Measurements from ENCODE around the gene KMT2E.

KMT2E gene

DNA sequence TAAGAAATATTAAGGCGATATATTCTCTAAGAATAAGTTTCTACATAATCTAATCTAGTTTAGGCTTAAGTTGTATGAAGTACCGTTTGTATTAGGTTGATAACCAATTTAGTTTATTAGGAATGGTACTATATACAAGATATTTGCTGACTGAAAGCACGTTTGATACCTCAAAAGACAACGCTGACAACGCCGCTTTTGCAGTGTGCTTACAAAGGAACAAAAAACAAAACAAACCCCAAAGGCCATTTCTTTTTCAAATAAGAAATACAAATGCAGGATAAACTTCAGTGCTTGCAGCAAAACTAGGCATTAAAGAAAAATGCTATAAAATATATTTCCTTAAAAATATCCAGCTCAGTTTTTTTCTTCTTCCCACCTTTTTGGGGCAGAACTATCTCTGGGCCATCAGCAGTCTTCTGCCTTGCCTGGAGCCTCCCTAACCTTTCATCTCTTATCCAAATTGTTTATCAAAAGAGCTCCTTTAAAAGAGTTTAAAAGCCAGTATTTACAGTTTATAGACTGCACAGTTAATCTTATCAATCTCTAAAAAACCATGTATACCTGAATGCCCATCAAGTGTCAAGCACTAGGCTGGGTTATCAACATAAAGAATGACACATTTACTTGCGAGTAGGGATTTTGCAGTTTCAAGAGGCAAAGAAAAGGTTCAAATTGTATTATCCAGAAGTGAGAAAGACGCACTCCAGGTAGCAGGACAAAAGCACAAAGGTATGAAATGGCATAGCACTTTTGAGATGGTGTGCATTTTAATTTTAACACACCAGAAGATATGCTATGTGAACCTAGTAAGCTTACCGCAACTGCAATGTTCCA is 4.1 kb upstream of the KMT2E start:
- DNase-seq (ENCODE audit: low spot score) = no peak

DNA sequence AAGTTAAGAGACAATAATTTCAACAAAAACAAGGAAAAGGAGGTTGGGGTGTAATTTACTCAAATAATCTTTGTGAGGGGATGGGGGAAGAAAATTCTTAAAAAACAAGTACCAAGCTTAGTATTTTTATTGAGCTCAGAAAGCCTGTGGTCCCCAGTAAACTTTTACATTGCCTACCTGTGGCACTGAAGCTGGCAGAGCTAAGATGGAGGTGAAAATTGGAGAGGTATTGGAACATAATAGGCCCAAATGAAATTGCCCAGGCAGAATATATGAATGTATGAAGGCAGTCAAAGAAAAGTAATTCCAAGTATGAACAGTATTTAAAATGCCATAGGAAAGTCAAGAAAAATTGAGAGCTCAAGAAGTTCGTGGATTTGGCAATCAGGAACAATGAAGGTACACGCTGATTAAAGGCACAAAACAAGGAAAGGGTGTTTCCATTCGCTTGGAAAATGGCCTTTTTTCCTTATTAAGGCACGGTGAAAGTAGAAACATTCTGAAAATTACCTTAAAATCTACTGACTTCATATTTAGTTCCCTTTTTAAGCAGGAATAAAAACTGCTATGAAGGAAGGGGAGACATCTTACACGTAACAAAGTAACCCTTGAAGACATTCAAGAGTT is 3.4 kb upstream of the KMT2E start:
- no peak for DNase-seq (ENCODE audit: low spot score)

DNA sequence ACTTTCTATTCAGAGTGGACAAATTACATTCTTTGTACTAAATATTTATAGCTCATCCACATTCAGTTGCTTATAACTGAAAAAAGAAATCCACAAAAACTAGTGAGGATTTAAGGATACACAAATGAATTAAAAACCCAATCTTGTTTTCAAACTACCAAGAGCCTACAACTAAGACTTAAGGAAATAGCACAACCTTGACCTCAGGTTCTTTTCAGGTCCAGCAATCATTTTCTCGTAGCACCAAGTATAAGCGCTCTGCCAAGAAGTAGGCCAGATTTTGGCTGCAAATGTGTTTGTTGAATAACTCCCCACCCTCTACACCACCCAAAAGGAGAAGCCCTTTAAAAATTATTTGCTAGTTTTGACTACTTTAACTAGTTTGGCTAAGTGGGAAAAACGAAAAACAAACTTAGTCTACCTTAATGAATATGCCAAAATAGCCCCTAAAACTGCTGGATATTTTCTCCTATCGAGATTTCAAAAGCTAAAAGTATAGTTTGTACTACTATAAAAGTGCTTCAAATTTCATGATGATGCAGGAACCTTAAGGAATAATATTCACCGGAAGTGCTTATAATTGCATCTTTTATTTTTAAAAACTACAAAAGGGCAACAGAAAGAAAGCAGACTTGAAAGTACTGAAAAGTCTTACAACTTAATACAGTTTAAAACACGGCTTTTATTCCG is 2.7 kb upstream of the KMT2E start:
- DNase-seq (ENCODE audit: low spot score) = no peak

DNA sequence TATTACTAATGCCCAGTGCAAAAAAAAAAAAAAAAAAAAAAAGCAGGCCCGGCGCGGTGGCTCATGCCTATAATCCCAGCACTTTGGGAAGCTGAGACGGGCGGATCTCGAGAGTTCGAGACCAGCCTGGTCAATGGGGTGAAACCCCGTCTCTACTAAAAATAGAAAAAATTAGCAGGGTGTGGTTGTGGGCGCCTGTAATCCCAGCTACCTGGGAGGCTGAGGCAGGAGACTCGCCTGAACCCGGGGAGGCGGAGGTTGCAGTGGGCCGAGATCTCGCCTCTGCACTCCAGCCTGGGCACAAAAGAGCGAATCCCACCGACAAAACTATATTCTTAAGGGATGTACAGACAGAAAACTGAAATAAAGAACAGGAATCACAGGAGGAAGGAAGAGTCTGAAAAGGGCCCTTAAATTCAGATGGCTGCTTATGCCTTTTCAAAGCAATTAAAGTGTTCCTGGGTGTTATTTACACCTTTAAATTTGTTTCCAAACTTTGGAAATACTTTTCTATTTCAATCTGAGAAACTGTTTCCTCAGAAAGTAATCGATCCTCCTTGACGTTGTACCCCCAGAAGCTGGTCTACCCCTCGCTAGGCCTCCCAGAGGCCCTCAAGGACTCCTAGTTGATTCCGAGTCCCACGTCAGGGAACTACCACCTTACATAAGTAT is 2.0 kb upstream of the KMT2E start:
- DNase-seq (ENCODE audit: low spot score) = no peak

DNA sequence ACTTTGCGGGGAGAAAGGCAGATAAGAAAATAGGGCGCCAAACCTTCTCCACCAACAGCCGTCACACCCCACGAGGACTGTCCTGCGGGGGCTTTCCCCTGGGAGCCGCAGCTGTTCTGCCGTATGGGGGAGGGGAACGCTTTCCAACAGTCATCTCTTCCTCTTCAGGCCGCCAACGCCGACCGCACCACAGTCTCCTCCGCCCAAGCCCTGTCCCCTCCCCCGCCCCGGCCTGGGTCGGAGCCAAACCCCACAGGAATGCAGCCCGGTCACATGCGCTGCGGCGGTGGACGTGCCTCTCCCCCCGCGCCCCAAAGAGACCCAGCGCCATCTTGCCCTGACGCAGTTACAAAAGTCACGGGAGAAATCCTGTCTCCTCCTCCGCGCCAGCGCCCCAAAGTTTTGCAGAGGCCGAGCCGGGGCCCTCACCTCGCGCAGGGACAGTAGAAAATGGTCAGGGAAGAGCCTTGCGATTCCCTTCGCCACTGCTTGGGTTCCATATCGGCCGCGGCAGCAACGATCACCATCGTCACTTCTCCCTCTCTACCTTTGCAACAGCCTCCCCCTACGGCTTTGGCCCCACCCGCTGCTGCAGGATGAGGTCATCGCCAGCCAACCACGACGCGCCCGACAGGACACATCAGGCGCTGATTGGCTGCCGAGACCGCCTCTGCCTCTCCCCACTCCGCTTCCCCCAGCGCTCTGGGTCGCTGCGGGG is 1.3 kb upstream of the KMT2E start:
- peak; percentile 99 for DNase-seq (ENCODE audit: low spot score)

DNA sequence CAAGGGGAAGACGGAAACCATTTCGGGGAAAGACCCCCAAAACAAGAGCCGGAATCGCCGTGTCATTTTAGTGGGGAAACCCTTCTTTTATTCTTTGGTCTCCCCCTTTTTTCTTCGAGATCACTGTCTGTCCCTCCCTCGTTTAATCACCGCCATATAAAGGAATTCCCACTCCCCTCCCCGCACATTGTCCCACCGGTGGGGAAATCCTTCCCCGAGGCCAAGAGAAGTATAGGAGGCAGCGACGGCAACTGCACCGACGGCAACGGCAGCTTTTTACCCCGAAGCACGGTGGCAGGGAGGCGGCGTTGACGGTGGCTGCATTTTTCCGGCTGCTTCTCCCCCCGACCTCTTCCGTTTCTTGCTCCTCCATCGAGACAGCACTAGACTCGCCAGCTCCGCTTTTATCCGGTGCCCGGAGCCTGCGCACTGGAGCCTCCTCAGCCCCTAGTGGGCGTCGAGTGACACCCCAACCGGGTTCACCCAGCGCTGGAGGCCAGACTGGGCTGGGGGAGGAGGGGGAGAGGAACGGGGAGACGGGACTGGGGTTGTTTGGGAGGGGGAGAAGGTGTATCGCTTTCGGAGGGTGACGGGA is 687 bp upstream of the KMT2E start:
- DNase-seq (ENCODE audit: low spot score) = peak; percentile 96

DNA sequence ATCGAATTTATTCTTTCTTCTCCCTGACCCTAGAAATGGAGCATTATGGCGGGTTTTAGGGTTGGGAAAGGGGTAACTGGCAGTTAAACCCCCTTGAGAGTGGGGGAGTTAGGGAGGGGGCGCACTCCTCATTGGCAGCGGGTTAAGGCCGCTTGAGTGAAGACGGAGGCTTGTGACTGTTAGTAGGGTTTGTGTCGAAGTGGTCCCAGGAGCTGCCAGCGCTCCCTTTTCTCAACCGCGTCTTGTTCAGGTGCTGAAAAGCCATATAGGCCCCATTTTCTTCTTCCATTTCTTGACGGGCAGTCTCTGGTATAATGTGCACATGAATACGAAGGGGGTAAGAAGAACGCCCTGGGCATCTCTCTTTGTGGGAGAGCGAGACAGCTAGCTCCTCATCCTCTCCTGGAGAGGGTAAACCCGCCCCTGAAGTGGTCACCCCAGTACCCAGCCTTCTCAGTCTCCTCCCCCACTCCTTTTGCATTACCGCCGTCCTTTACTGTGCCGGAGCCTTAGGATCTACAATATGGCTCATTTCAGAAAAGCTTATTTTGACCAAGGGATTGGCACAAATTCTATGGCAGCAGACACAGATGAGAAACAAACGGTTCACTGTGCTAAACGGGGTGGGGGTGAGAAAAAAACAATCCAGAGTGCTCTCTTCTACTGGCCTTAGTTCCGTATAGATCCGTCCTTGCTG is 836 bp downstream of the KMT2E start:
- peak; percentile 53 for DNase-seq (ENCODE audit: low spot score)

DNA sequence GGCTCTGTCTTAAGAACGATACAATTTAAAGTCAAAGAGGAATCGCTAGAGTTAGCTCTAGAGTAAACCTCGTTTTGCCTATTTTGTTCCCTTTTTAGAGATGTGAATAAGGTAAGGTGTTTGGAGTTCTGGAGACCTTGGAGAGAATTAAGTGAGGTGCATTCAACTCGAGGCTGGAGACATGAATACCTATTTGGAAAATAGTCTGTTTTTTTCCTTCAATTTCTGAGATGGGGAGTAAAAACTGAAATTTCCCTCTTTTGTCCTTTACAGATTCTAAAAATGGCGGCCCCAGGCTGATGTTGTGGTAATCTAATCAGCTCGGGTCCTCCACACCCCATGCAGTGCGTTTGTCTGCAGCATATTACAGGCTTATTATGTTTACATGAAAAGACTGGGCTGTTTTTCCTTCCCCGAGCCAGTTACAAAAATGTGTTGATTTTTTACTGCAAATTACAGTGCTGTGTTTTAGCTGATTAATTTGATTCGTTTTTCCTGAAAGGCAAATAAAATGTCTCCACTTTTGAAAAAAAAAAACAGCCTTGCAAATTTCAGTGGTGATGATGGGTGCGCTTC is 1.5 kb downstream of the KMT2E start:
- DNase-seq (ENCODE audit: low spot score) = peak; percentile 33

DNA sequence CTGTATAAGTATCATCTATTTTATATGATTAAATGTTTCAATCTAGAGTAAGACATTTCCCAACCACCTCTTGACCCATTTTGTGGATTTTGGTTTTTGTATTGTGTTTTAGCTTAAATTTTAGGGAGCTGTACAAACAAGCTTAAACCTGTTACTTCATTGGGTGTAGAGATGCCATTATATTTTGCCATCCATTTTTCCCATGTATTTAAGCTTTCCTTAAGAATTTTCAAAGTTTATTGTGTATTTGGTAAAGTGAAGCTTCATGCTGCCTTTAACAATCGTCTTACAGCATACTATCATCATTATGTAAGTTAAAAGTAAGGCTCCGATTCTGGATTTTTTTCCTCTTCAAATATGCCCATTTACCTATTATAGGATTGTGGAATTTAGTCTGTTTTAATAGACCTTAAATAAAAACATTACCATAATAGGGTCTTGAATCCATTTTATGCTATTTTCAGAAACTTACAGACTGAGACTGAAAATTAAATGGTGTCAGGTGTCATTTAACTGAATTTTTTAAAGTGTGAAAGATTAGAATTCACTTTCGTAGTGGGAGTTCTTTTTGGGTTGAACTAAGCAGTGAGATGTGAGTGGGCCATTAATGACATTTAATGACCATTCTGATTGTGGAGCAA is 2.2 kb downstream of the KMT2E start:
- no peak for DNase-seq (ENCODE audit: low spot score)

DNA sequence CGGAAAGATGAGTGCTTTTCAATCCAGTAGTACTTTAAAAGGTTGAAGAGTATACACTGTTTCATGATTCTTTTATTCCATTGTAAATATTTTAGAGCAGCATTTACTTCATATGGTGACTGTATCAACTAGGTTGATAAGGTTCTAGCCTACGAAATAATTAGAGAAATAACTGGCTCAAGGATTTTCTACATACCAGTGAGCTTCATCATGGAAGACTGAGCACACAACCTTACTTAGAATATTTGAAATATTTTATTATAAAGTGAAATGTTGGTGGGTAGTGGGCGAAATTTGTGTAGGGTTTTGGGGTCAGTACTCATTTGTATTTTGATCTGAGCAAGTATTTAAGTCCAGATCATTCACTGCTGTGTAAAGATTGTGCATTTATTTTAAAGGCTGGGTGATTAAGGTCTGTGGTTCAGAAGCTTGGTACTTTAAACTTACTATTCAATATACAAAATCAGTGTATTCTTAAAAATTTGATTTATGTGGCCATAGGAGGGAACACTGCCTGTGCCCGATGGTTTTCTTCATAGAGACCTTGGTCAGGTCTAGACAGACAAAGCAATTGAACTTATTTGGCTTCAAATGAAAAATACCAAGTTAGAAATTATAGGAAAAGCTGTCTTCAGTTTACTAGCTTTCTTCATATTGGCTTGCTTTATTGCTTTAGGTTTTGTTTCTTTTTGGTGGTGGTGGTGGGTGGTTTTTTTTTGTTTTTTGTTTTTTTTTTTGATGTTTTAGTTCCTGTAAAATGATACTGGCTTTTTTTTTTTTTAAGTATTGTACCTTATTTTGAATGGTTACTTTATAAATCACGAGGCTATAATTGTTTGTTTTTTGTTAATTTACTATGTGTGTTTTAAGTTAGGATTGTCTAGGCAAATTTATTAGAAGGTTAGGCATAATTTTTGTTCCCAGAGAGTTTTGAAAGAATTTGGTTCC is 3.0 kb downstream of the KMT2E start:
- no peak for DNase-seq (ENCODE audit: low spot score)

DNA sequence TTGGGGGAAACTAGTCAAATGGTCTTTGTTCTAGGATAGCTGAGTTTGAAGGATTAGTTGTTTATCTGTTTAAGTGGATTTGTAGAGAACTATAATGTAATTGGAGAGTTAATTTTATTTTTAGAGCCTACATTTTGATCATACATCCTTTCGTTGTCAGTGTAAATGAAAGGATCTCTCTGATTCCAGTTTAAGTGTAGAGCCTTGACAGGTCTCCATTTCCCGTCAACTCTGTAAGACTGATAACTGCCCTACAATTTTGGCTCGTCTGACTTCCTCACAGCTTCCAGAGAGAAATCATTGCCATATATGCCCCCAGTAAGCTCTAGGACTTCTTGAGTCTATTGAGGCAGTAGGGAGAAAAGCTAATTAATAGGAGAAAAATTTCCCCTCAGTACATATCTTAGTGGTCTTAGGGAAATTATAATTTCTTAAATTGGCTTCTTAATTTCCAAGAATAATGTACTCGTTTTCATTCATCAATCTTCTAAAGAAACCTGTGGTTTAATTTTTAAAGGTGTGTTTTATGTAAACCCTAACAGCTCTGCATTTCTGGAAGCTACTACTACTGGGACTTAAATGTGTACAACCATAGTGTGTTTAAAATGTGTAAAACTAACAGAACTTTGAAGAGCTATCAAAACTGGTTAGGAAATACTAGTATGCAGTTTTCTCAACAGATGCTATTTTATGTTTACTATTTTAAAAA is 3.8 kb downstream of the KMT2E start:
- DNase-seq (ENCODE audit: low spot score) = no peak

DNA sequence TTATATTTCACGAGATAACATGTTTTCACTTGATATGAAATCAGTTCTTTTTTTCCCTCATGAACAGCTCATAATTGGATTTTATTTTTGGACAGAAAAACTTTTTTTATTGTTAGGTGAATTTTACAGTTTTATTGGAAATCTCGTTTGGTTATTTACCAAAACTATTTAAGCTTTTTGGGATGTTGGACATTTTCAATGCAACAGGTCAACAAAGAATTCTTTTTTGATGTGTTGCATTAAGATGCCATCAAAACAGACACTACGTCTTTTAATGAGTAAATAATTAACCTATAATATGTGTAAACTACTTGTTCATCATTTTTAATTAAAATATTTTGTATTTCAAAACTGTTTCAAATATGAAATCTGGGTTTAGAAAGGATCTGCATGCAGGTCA is 5.3 kb downstream of the KMT2E start:
- DNase-seq (ENCODE audit: low spot score) = no peak

DNA sequence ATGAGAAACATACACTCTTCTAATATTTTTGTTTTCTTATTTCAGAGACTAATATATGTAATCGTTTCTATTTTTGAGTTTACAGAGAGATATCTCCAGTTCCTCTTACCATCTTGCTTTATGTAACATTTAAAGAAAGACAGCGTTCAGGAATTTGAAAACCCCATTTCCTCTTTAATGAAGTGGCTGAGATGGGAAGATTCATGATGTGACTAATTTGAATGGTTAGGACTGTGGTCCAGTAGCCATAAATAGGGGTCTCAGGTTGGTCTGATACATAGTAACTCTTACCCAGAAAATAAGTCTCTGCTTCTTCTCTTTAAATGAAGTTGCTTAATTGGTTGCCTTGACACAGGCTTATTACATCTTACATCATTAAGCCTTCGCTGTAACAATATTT is 6.9 kb downstream of the KMT2E start:
- no peak for DNase-seq (ENCODE audit: low spot score)

DNA sequence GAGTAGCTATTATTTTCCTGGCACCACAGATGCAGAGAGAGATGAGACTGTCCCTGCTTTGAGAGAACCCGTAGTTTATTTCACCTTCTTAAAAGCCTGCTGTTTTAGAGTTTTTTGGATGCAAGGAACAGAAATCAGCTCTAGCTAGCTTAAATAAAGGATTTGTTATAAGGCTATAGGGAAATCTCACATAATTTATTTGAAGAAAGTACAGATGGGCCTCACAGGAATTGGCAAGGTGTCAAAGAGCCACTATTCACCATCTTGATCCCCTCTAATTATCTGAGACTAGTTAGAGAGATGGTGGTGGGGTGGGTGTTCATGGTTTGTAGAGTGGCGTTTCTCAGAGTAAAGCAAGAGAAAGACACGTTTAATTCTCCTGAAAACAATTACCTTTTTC is 7.3 kb downstream of the KMT2E start:
- no peak for DNase-seq (ENCODE audit: low spot score)

DNA sequence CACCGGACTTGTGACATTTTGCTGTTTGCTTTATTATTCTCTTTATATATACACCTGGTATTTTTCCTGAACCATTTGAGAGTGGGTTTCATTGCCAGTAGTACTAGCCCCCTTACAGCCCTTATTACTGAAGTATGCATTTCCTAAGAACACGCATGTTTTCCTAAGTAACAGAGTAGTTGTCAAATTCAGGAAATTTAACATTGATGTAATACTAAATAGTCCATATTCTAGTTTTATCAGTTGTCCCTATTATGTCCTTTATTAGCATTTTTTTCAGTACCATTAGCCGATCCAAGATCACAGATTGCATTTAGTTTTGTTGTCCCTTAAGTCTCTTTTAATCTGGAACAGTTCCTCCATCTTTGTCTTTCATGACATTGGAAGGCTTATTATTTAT is 8.0 kb downstream of the KMT2E start:
- no peak for DNase-seq (ENCODE audit: low spot score)

DNA sequence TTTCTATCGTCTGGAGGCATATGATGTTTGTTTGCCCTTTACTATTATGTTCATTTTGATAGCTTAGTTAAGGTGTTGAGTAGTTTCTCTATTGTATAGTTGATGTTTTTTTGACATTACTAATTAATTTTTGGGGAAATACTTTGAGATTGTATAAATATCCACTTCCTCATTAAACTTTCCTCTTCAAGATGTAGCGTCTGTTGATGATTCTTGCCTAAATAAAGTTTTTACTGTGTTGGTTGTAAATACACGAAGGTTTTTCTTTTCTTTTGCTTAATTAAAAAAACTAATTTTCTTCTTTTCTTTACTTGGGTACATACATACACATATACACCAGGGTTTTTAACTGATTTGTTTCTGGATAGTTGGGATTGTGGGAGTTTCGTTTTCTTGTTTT is 8.5 kb downstream of the KMT2E start:
- no peak for DNase-seq (ENCODE audit: low spot score)

DNA sequence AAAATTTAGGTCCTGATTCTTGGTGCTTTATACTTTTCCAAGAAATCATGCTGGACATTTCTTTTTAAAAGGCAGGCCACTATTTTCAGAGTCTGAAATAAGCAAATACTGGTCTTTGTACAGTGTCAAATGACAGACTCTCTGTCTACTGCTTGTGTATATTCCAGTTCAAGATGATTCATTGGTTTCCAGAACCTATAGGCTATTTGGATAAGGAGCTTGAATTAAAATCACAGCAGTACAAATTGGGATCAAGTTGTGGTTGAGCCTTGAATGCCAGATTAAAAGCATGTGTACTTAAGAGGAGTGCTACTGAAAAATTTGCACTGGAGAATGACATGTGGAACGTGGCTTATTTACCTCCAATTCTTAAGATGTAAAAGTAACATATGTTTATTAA is 10.7 kb downstream of the KMT2E start:
- DNase-seq (ENCODE audit: low spot score) = no peak

DNA sequence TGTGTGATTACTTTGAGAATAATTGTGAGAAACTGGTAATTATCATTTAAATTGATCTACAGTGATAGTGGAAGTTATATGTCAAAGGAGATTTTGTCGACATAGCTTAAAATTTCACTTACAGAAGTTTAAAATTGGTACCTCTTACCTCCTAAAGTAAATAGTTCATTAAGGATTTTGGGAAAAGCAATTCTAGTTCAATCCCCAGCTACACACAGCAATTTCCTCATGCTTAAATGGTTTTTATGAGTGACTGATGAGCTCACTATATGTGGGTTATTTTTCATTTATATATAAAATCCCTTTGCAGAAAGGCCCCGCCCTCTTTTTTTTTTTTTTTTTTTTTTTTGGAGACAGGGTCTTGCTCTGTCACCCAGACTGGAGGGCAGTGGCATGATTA is 12.7 kb downstream of the KMT2E start:
- no peak for DNase-seq (ENCODE audit: low spot score)
